NCI-H510A (cell line): ENCODE results near the gene KRT80.

Source experiments
- DNase-seq: peaks from one replicate; lab custom pipeline; 2025; lab: John Stamatoyannopoulos, UW

KRT80 gene

GRCh38 chr12:52179396-52179973 lies 12.3 kb downstream of the KRT80 start:
- no peak for DNase-seq

GRCh38 chr12:52178984-52179383 lies 12.8 kb downstream of the KRT80 start:
- no peak for DNase-seq

GRCh38 chr12:52178443-52178842 lies 13.4 kb downstream of the KRT80 start:
- no peak for DNase-seq

GRCh38 chr12:52175371-52176350 lies 16.2 kb downstream of the KRT80 start:
- DNase-seq = peak; percentile 90

- no peak for DNase-seq
Measured at GRCh38 chr12:52173526-52173925, 18.3 kb downstream of the KRT80 start.

GRCh38 chr12:52172956-52173355 lies 18.9 kb downstream of the KRT80 start:
- no peak for DNase-seq

- no peak for DNase-seq
Measured at GRCh38 chr12:52171950-52172512, 19.8 kb downstream of the KRT80 start.

- no peak for DNase-seq
Measured at GRCh38 chr12:52170827-52171226, 21.0 kb downstream of the KRT80 start.

- no peak for DNase-seq
Measured at GRCh38 chr12:52169886-52170285, 21.9 kb downstream of the KRT80 start.

- no peak for DNase-seq
Measured at GRCh38 chr12:52168019-52168717, 23.6 kb downstream of the KRT80 start.

GRCh38 chr12:52167526-52167925 lies 24.3 kb downstream of the KRT80 start:
- no peak for DNase-seq

- DNase-seq = no peak
Measured at GRCh38 chr12:52166672-52167071, 25.1 kb downstream of the KRT80 start.

- DNase-seq = no peak
Measured at GRCh38 chr12:52165096-52165855, 26.5 kb downstream of the KRT80 start.

GRCh38 chr12:52164624-52165023 lies 27.2 kb downstream of the KRT80 start:
- no peak for DNase-seq

- no peak for DNase-seq
Measured at GRCh38 chr12:52162981-52163380, 28.8 kb downstream of the KRT80 start.

- no peak for DNase-seq
Measured at GRCh38 chr12:52160200-52160599, 31.6 kb downstream of the KRT80 start.

GRCh38 chr12:52157566-52158150 lies 34.2 kb downstream of the KRT80 start:
- no peak for DNase-seq

GRCh38 chr12:52156757-52157565 lies 34.9 kb downstream of the KRT80 start:
- DNase-seq = no peak

GRCh38 chr12:52156311-52156710 lies 35.5 kb downstream of the KRT80 start:
- no peak for DNase-seq
